Transverse colon (tissue), 4 donors: Measurements from ENCODE around the gene AMER3. TPM values are rescaled to one million over a fixed set of nuclear protein-coding genes. Genes with fewer than 3 reads are reported as not detected.

Experiments
- DNase-seq: peaks from one replicate; pipeline ENCODE4 v3.0.0-alpha.2; 2019
- H3K27ac ChIP-seq, 4 donors: fragments of 200-600 bp; sonication (generic); 2 replicates each; pipeline ENCODE4 v1.5.1; 2016 to 2018; ENCODE audit warnings: inconsistent platforms in 4 of 4
- H3K27me3 ChIP-seq: fragments of 200-600 bp; sonication (generic); 2 replicates; pipeline ENCODE4 v1.5.1; 2017; ENCODE audit warnings: inconsistent platforms
- H3K36me3 ChIP-seq, 4 donors: fragments of 200-600 bp; sonication (generic); 2 replicates each; pipeline ENCODE4 v1.5.1; 2017 to 2019; ENCODE audit warnings: inconsistent platforms in 4 of 4
- H3K4me1 ChIP-seq, 4 donors: fragments of 200-600 bp; sonication (generic); 2 replicates each; pipeline ENCODE4 v1.5.1; 2017 to 2020; ENCODE audit warnings: inconsistent platforms in 4 of 4
- H3K4me3 ChIP-seq, 4 donors: fragments of 200-600 bp; sonication (generic); 1 replicate in 1 of 4; 2 replicates in 3 of 4; pipeline versions ENCODE4 v1.5.1 to v1.6.1; 2017 to 2019; ENCODE audit warnings: inconsistent platforms in 4 of 4
- H3K9me3 ChIP-seq, 2 donors: fragments of 200-600 bp; sonication (generic); 2 replicates each; pipeline ENCODE4 v1.5.1; 2017 to 2019; ENCODE audit warnings: inconsistent platforms in 2 of 2
- EP300 ChIP-seq: sonication (generic); formaldehyde crosslinking; IDR thresholded peaks from one replicate; pipeline ENCODE4 v1.6.1; 2017; ENCODE audit warnings: antibody characterized with exemption, low read depth
- POLR2A ChIP-seq: fragments of 450-650 bp; IDR thresholded peaks from one replicate; pipeline ENCODE4 v1.6.1; 2016; ENCODE audit warnings: antibody characterized with exemption, mild to moderate bottlenecking, moderate library complexity
- POLR2AphosphoS5 ChIP-seq, 3 donors: sonication (generic); formaldehyde crosslinking; IDR thresholded peaks; one replicate each; pipeline ENCODE4 v1.6.1; 2016; ENCODE audit warnings: antibody characterized with exemption in 3 of 3
- WGBS, 2 donors: methylation state at CpG; one replicate each; pipeline ENCODE4 v1.1.5; 2018; ENCODE audit warnings: low coverage in 1 of 2; 5-methylcytosine and 5-hydroxymethylcytosine counted together
- in situ Hi-C, 4 donors: fragments of 200-750 bp; cut with MboI; loops; one replicate each; pipeline versions ENCODE4 v1.15.0 to v1.15.1; 2017; ENCODE audit warnings: low sequenced_read_pairs in 3 of 4, low pct_ligation_motif_present in 1 of 4, low pct_unique_long_range_greater_than_20kb in 1 of 4
- intact Hi-C: fragments of 100-400 bp; cut with DNase I; formaldehyde crosslinking; loops from one replicate; pipeline ENCODE4 v1.15.1; 2023; ENCODE audit warnings: low total_unique reads
- total RNA-seq, 4 donors: library from RNA; depleted of rRNA; stranded (reverse); fragments of >200 nt; gene quantifications; one replicate each; pipeline ENCODE4 v1.1.0, GENCODE V29; 2016
- TF ChIP-seq, protein P1 (sequence below), 5 experiments: fragments of 200-600 bp in 3 of 5; fragments of 450-650 bp in 2 of 5; sonication (generic) in 3 of 5; IDR thresholded peaks; 1 replicate in 2 of 5; 2 replicates in 3 of 5; pipeline ENCODE4 v1.5.1; 2016 to 2017; ENCODE audit warnings: antibody characterized with exemption in 5 of 5, inconsistent platforms in 3 of 5, mild to moderate bottlenecking in 2 of 5, moderate library complexity in 1 of 5

AMER3 gene
- total RNA-seq, 4 donors from 2014 or later = 0.27 to 0.32 TPM; not detected in 2

GRCh38 chr2:130762910-130763385, 7.6 kb downstream of the AMER3 start:
- TF ChIP-seq POLR2AphosphoS5 (IDR thresholded peaks at IDR 0.05) (no peak), POLR2A (no peak), EP300 (no peak)
- TF ChIP-seq, protein P1, sequence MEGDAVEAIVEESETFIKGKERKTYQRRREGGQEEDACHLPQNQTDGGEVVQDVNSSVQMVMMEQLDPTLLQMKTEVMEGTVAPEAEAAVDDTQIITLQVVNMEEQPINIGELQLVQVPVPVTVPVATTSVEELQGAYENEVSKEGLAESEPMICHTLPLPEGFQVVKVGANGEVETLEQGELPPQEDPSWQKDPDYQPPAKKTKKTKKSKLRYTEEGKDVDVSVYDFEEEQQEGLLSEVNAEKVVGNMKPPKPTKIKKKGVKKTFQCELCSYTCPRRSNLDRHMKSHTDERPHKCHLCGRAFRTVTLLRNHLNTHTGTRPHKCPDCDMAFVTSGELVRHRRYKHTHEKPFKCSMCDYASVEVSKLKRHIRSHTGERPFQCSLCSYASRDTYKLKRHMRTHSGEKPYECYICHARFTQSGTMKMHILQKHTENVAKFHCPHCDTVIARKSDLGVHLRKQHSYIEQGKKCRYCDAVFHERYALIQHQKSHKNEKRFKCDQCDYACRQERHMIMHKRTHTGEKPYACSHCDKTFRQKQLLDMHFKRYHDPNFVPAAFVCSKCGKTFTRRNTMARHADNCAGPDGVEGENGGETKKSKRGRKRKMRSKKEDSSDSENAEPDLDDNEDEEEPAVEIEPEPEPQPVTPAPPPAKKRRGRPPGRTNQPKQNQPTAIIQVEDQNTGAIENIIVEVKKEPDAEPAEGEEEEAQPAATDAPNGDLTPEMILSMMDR (IDR thresholded peaks at IDR 0.05) = no peak
- Histone ChIP-seq H3K36me3 (no peaks in the 10 kb centered on the region), H3K9me3 (no peaks in the 10 kb centered on the region), H3K4me3 (no peak overlapping the region), H3K27me3 (peaks cover 3% of the 10 kb centered on the region), H3K4me1 (no peaks in the 10 kb centered on the region), H3K27ac (no peak overlapping the region)
- in situ Hi-C loops = no loop called here
- intact Hi-C loops = no loop called here
- no peak for DNase-seq
- WGBS, 2 donors = 84% methylated on average over 16 of the region's 22 CpGs; no CpG with 5 or more reads in 1 of the 2 donors

DNA sequence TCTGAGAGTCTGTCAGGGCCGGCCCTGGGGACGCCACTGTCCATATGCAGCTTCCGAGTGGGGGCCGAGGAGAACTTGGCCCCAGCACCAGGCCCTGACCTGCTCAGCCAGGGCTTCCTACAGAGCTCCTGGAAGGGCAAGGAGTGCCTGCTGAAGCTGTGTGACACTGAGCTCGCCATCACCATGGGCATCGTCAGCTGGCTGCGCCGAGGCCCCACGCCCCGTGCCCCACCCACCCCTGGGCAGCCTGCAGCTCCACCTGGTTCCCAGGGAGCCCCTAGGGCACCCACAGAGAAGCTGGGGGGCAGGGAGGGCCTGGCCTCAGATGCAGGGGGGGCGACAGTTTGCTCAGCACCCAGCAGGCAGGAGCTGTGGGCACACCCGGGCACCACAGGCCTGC, 8.1 kb downstream of the AMER3 start:
- TF ChIP-seq, protein P1 (IDR thresholded peaks at IDR 0.05) = no peak
- TF ChIP-seq POLR2A = no peak
- TF ChIP-seq POLR2AphosphoS5 (IDR thresholded peaks at IDR 0.05) = no peak
- TF ChIP-seq EP300 = no peak
- Histone ChIP-seq H3K9me3 (no peaks in the 10 kb centered on the region), H3K36me3 (no peaks in the 10 kb centered on the region), H3K27ac (no peak overlapping the region), H3K4me1 (no peaks in the 10 kb centered on the region), H3K27me3 (peaks cover 3% of the 10 kb centered on the region), H3K4me3 (no peak overlapping the region)
- WGBS, 2 donors = 77% methylated on average over 4 of the region's 12 CpGs; no CpG with 5 or more reads in 1 of the 2 donors
- no peak for DNase-seq
- intact Hi-C loops = no loop called here
- in situ Hi-C loops = no loop called here

DNA sequence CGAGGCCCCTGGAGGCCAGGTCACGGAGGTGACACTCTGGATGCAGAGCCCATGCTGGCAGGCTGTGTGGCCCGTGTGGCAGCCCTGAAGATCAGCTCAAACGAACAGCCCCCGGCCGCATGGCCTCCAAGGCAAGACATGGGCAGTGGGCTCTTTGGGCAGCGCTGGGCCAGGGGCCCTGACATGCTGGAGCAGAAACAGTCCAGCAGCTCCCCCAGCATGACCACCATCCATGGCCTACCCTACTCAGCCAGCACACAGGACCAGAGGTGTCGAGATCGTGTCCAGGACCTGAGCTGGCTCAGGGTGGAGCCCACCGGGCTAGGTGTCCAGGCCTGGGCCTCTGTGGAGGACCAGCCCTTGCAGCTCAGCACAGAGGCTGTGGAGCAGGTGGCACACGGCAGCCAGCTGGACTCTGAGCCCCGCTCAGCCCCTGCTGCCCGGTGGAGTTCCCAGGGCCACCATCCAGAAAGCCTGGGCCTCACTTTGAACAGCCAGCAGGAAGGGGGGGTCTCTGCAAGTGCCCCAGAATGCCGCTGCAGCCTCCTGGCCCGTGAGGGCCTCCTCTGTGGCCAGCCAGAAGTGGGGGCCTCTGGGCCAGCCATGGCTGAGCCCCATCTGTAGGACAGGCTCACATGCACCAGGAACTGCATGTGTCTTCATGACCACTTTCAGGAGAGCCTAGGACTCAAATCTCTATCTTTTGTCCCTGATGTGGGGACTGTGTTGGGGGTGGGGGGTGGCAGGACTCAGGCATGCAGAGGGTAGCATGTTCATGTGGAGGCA, 8.9 kb downstream of the AMER3 start:
- H3K9me3 ChIP-seq = no peaks in the 10 kb centered on the region
- no peak for TF ChIP-seq EP300
- no peak for TF ChIP-seq POLR2AphosphoS5 (IDR thresholded peaks at IDR 0.05)
- TF ChIP-seq POLR2A = no peak
- TF ChIP-seq, protein P1 (IDR thresholded peaks at IDR 0.05) = no peak
- no peaks in the 10 kb centered on the region for H3K27me3 ChIP-seq
- in situ Hi-C loops (no loop called here), intact Hi-C loops (no loop called here)
- no peaks in the 10 kb centered on the region for H3K36me3 ChIP-seq
- no peak overlapping the region for H3K27ac ChIP-seq
- WGBS, 2 donors = 91% methylated on average over 8 of the region's 15 CpGs; no CpG with 5 or more reads in 1 of the 2 donors
- no peaks in the 10 kb centered on the region for H3K4me1 ChIP-seq
- no peak overlapping the region for H3K4me3 ChIP-seq
- no peak for DNase-seq

- 69 to 90% methylated on average over 2 to 5 of the region's 5 CpGs for WGBS, 2 donors
- TF ChIP-seq, protein P1 (IDR thresholded peaks at IDR 0.05) = no peak
- TF ChIP-seq POLR2A (no peak), EP300 (no peak), POLR2AphosphoS5 (IDR thresholded peaks at IDR 0.05) (no peak)
- H3K27me3 ChIP-seq = no peaks in the 10 kb centered on the region
Measured at GRCh38 chr2:130764821-130765115, 9.4 kb downstream of the AMER3 start.

More at GRCh38 chr2:130764821-130765115, 9.4 kb downstream of the AMER3 start:
- Histone ChIP-seq H3K4me3 (no peak overlapping the region), H3K9me3 (no peaks in the 10 kb centered on the region), H3K27ac (no peak overlapping the region), H3K36me3 (no peaks in the 10 kb centered on the region), H3K4me1 (no peaks in the 10 kb centered on the region)
- in situ Hi-C loops = no loop called here
- no peak for DNase-seq
- intact Hi-C loops = no loop called here
